C4-2B (cell line): ENCODE results near the gene CCL14.

Experiments
- ZFX ChIP-seq: fragments of 450-650 bp; IDR thresholded peaks from 2 replicates; pipeline ENCODE4 v1.6.1; 2017
- TF ChIP-seq, protein P1 (sequence below): fragments of 450-650 bp; conservative IDR thresholded peaks from 2 replicates; pipeline ENCODE4 v1.5.1; 2017; ENCODE audit warnings: mild to moderate bottlenecking

DNA sequence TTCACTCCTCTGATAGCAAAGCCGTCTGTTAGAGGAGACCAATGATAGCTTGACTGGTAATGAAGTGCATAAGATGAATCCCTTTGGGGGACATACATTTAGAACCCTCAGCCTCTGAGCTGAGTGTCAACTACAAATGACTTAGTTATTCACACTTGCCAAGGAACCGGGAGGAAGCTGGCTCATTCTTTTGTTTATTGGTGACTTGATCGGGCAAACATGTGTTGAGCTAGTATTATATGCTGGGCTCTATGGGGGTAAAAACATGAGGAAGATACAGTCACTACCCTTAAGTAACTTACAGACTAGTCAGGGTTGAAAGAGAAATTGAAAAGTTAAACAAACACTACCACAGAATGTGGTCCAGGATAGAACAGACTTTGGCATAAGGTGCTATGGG lies 8.2 kb downstream of the CCL14 start:
- TF ChIP-seq, protein P1, sequence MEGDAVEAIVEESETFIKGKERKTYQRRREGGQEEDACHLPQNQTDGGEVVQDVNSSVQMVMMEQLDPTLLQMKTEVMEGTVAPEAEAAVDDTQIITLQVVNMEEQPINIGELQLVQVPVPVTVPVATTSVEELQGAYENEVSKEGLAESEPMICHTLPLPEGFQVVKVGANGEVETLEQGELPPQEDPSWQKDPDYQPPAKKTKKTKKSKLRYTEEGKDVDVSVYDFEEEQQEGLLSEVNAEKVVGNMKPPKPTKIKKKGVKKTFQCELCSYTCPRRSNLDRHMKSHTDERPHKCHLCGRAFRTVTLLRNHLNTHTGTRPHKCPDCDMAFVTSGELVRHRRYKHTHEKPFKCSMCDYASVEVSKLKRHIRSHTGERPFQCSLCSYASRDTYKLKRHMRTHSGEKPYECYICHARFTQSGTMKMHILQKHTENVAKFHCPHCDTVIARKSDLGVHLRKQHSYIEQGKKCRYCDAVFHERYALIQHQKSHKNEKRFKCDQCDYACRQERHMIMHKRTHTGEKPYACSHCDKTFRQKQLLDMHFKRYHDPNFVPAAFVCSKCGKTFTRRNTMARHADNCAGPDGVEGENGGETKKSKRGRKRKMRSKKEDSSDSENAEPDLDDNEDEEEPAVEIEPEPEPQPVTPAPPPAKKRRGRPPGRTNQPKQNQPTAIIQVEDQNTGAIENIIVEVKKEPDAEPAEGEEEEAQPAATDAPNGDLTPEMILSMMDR = no peak
- TF ChIP-seq ZFX = no peak
